HuH-7.5 (cell line): ENCODE measurements around the gene DACH2.

ENCODE experiments used
- DNase-seq: peaks from one replicate; pipeline ENCODE4 v3.0.0; 2011; ENCODE audit warnings: low spot score

The DACH2 gene

GRCh38 chrX:86322913-86323312 lies 174.7 kb downstream of the DACH2 start:
- DNase-seq, result no peak

GRCh38 chrX:86329174-86329573 lies 180.9 kb downstream of the DACH2 start:
- DNase-seq, result no peak

GRCh38 chrX:86348669-86349068 lies 200.4 kb downstream of the DACH2 start:
- no peak for DNase-seq

GRCh38 chrX:86349115-86349514 lies 200.9 kb downstream of the DACH2 start:
- no peak for DNase-seq

- no peak for DNase-seq
These were observed 221.8 kb downstream of the DACH2 start for GRCh38 chrX:86369847-86370630.

- no peak for DNase-seq
These were observed 222.7 kb downstream of the DACH2 start for GRCh38 chrX:86370927-86371326.

- DNase-seq, result no peak
These were observed 231.0 kb downstream of the DACH2 start for GRCh38 chrX:86379209-86379608.

GRCh38 chrX:86383681-86384540 lies 235.7 kb downstream of the DACH2 start:
- no peak for DNase-seq

- DNase-seq, result no peak
These were observed 259.1 kb downstream of the DACH2 start for GRCh38 chrX:86407371-86407770.

GRCh38 chrX:86421771-86422170 lies 273.5 kb downstream of the DACH2 start:
- no peak for DNase-seq

- DNase-seq, result no peak
These were observed 287.9 kb downstream of the DACH2 start for GRCh38 chrX:86436116-86436515.

GRCh38 chrX:86455495-86455894 lies 307.2 kb downstream of the DACH2 start:
- no peak for DNase-seq

- no peak for DNase-seq
These were observed 312.5 kb downstream of the DACH2 start for GRCh38 chrX:86460760-86461159.

- DNase-seq, result no peak
These were observed 356.0 kb downstream of the DACH2 start for GRCh38 chrX:86504297-86504696.

- no peak for DNase-seq
These were observed 359.1 kb downstream of the DACH2 start for GRCh38 chrX:86507331-86507730.

GRCh38 chrX:86579777-86580176 lies 431.5 kb downstream of the DACH2 start:
- DNase-seq, result no peak

- no peak for DNase-seq
These were observed 456.4 kb downstream of the DACH2 start for GRCh38 chrX:86604607-86605006.

- DNase-seq, result no peak
These were observed 548.7 kb downstream of the DACH2 start for GRCh38 chrX:86696951-86697350.

- no peak for DNase-seq
These were observed 563.4 kb downstream of the DACH2 start for GRCh38 chrX:86711531-86712180.

- DNase-seq, result no peak
These were observed 566.2 kb downstream of the DACH2 start for GRCh38 chrX:86714441-86714840.

- DNase-seq, result no peak
These were observed 576.0 kb downstream of the DACH2 start for GRCh38 chrX:86724277-86724676.

- no peak for DNase-seq
These were observed 598.8 kb downstream of the DACH2 start for GRCh38 chrX:86747091-86747490.

- DNase-seq, result no peak
These were observed 657.0 kb downstream of the DACH2 start for GRCh38 chrX:86805241-86805640.
